CD14-positive monocyte (primary cell): ENCODE results near the gene SOS1. TPM values are rescaled to one million over a fixed set of nuclear protein-coding genes. Genes with fewer than 3 reads are reported as not detected.

ENCODE experiments used
- DNase-seq, 3 donors: peaks; one replicate each; pipeline ENCODE4 v3.0.0-alpha.2; 2011 to 2022
- H2AFZ ChIP-seq: 2 replicates; pipeline ENCODE4 v1.6.0; 2012; ENCODE audit warnings: mild to moderate bottlenecking, low read depth, low read length, inconsistent platforms; ENCODE audit not compliant: insufficient read depth, poor library complexity, severe bottlenecking
- H3K27ac ChIP-seq, 2 donors: 1 replicate in 1 of 2; 2 replicates in 1 of 2; pipeline ENCODE4 v1.5.1; 2012 to 2013; ENCODE audit warnings: low read length in 2 of 2, control low read depth in 1 of 2, inconsistent platforms in 1 of 2, low read depth in 1 of 2, mild to moderate bottlenecking in 1 of 2
- H3K27me3 ChIP-seq, 2 donors: one replicate each; pipeline versions ENCODE4 v1.6.0 to v1.6.1; 2011 to 2013; ENCODE audit warnings: low read length in 2 of 2; ENCODE audit not compliant: control insufficient read depth in 2 of 2, insufficient read depth in 2 of 2
- H3K36me3 ChIP-seq, 2 donors: replicated peaks in 1 of 2; 1 replicate in 1 of 2; 2 replicates in 1 of 2; pipeline versions ENCODE4 v1.5.1 to v1.6.1; 2012 to 2013; ENCODE audit warnings: low read length in 2 of 2, control low read depth in 1 of 2, inconsistent platforms in 1 of 2, mild to moderate bottlenecking in 1 of 2; ENCODE audit not compliant: insufficient read depth in 2 of 2, control insufficient read depth in 1 of 2
- H3K4me1 ChIP-seq, 2 donors: 1 replicate in 1 of 2; 2 replicates in 1 of 2; pipeline versions ENCODE4 v1.5.1 to v1.6.1; 2012 to 2013; ENCODE audit warnings: low read length in 2 of 2, control low read depth in 1 of 2, inconsistent platforms in 1 of 2, mild to moderate bottlenecking in 1 of 2, moderate library complexity in 1 of 2; ENCODE audit not compliant: insufficient read depth in 2 of 2, control insufficient read depth in 1 of 2
- H3K4me2 ChIP-seq: replicated peaks from 2 replicates; pipeline ENCODE3; 2012; ENCODE audit warnings: low read length, moderate library complexity, mild to moderate bottlenecking; ENCODE audit not compliant: poor library complexity, severe bottlenecking; ENCODE audit errors: extremely low read depth
- H3K4me3 ChIP-seq, 3 experiments: fragments of 200-600 bp in 1 of 3; sonication (generic) in 1 of 3; replicated peaks in 1 of 3; 1 replicate in 2 of 3; 2 replicates in 1 of 3; pipeline ENCODE4 v1.5.1; 2011 to 2013; ENCODE audit warnings: low read length in 3 of 3, mild to moderate bottlenecking in 3 of 3, control low read depth in 2 of 3, low read depth in 2 of 3, inconsistent platforms in 1 of 3, moderate library complexity in 1 of 3
- H3K79me2 ChIP-seq: 2 replicates; pipeline ENCODE4 v1.6.0; 2012; ENCODE audit warnings: mild to moderate bottlenecking, control low read depth, inconsistent platforms, low read length, moderate library complexity; ENCODE audit not compliant: insufficient read depth
- H3K9ac ChIP-seq: 2 replicates; pipeline ENCODE4 v1.6.0; 2017; ENCODE audit warnings: low read length, mild to moderate bottlenecking; ENCODE audit not compliant: insufficient read depth, poor library complexity, severe bottlenecking
- H3K9me3 ChIP-seq, 2 donors: replicated peaks in 1 of 2; 1 replicate in 1 of 2; 2 replicates in 1 of 2; pipeline versions ENCODE4 v1.5.1 to v1.6.1; 2012 to 2013; ENCODE audit warnings: low read length in 2 of 2, control low read depth in 1 of 2; ENCODE audit not compliant: control insufficient read depth in 1 of 2, insufficient read depth in 1 of 2
- H4K20me1 ChIP-seq: 2 replicates; pipeline ENCODE4 v1.6.0; 2012; ENCODE audit warnings: mild to moderate bottlenecking, low read length, control low read depth, moderate library complexity; ENCODE audit not compliant: insufficient read depth
- H3K27ac Mint-ChIP-seq, 7 donors: one replicate each; pipeline ENCODE4 v1.8.0; 2020; ENCODE audit warnings: mild to moderate bottlenecking in 7 of 7, mixed read lengths in 7 of 7, moderate library complexity in 6 of 7, inconsistent platforms in 2 of 7
- H3K27me3 Mint-ChIP-seq, 3 donors: one replicate each; pipeline ENCODE4 v1.8.0; 2021 to 2022; ENCODE audit warnings: low read depth in 3 of 3, mild to moderate bottlenecking in 3 of 3, mixed read lengths in 3 of 3, moderate library complexity in 3 of 3, inconsistent platforms in 1 of 3
- H3K36me3 Mint-ChIP-seq, 2 donors: one replicate each; pipeline ENCODE4 v1.8.0; 2020; ENCODE audit warnings: mixed read lengths in 2 of 2, inconsistent platforms in 1 of 2, mild to moderate bottlenecking in 1 of 2
- H3K4me1 Mint-ChIP-seq: one replicate; pipeline ENCODE4 v1.8.0; 2020; ENCODE audit warnings: mild to moderate bottlenecking, mixed read lengths
- H3K4me3 Mint-ChIP-seq, 2 donors: one replicate each; pipeline ENCODE4 v1.8.0; 2020; ENCODE audit warnings: mild to moderate bottlenecking in 2 of 2, mixed read lengths in 2 of 2, moderate library complexity in 1 of 2
- H3K9me3 Mint-ChIP-seq, 7 donors: one replicate each; pipeline ENCODE4 v1.8.0; 2020 to 2022; ENCODE audit warnings: mixed read lengths in 7 of 7, mild to moderate bottlenecking in 6 of 7, moderate library complexity in 6 of 7, inconsistent platforms in 2 of 7
- CTCF ChIP-seq: fragments of 200-600 bp; IDR thresholded peaks from one replicate; pipeline ENCODE4 v1.8.0; 2022; ENCODE audit warnings: antibody characterized with exemption, mild to moderate bottlenecking
- WGBS: methylation state at CpG from one replicate; pipeline ENCODE4 v1.1.5; 2013; ENCODE audit warnings: missing lambda C conversion rate; ENCODE audit not compliant: insufficient coverage; 5-methylcytosine and 5-hydroxymethylcytosine counted together
- intact Hi-C, 2 donors: fragments of 100-400 bp; cut with micrococcal nuclease; formaldehyde crosslinking; loops; one replicate each; pipeline versions ENCODE4 v1.15.0 to v1.15.1; 2023
- polyA plus RNA-seq, 3 donors: library from polyadenylated mRNA; depleted of rRNA in 1 of 3; unstranded in 2 of 3; stranded (reverse) in 1 of 3; fragments of 300-500 nt in 2 of 3; fragments of >200 nt in 1 of 3; fragmentation: Illumina TruSeq in 2 of 3; gene quantifications; 1 replicate in 2 of 3; 2 replicates in 1 of 3; pipeline ENCODE4 v1.2.3, GENCODE V29; 2012 to 2021

SOS1 gene
- polyA plus RNA-seq, 3 donors = 5.3 to 15.6 (median 7.7) TPM

- H3K9me3 ChIP-seq = no peaks in the 10 kb centered on the region
- Mint-ChIP-seq H3K36me3 (peaks cover 16 to 34% of the 10 kb centered on the region in 2 donors), H3K9me3 (no peaks in the 10 kb centered on the region), H3K4me3 (no peak overlapping the region), H3K27me3 (peaks cover 0 to 2% (median 0%) of the 10 kb centered on the region in 3 donors), H3K27ac (no peak overlapping the region), H3K4me1 (no peaks in the 10 kb centered on the region)
- H3K4me2 ChIP-seq = no peak overlapping the region
- WGBS = no CpG with 5 or more reads among the region's 3 CpGs
- H4K20me1 ChIP-seq = peaks cover 72% of the 10 kb centered on the region
- H3K4me1 ChIP-seq = no peaks in the 10 kb centered on the region
- no peak overlapping the region for H2AFZ ChIP-seq
- intact Hi-C loops = loop anchor here in 1 of 2 donors (10.0 kb wide), 1 partner anchor 46 kb away; no protein-coding TSS in a partner anchor
- no peak for DNase-seq
- no peak for TF ChIP-seq CTCF
- no peaks in the 10 kb centered on the region for H3K27me3 ChIP-seq
- H3K27ac ChIP-seq = no peak overlapping the region
- no peak overlapping the region for H3K4me3 ChIP-seq
- H3K36me3 ChIP-seq = peaks cover 19 to 27% of the 10 kb centered on the region in 2 donors
- no peak overlapping the region for H3K9ac ChIP-seq
- H3K79me2 ChIP-seq = peaks cover 25% of the 10 kb centered on the region
These were observed 51.7 kb downstream of the SOS1 start for GRCh38 chr2:39069136-39069515.

GRCh38 chr2:39068299-39069135 lies 52.3 kb downstream of the SOS1 start:
- no peak for TF ChIP-seq CTCF
- Mint-ChIP-seq H3K27me3 (peaks cover 0 to 2% (median 0%) of the 10 kb centered on the region in 3 donors), H3K36me3 (peaks cover 16 to 35% of the 10 kb centered on the region in 2 donors), H3K4me1 (no peaks in the 10 kb centered on the region), H3K4me3 (no peak overlapping the region), H3K9me3 (no peaks in the 10 kb centered on the region), H3K27ac (no peak overlapping the region)
- WGBS = no CpG with 5 or more reads among the region's 1 CpG
- Histone ChIP-seq H2AFZ (no peak overlapping the region), H3K4me3 (no peak overlapping the region), H3K9ac (no peak overlapping the region), H3K27ac (no peak overlapping the region), H3K27me3 (no peaks in the 10 kb centered on the region), H4K20me1 (peaks cover 71% of the 10 kb centered on the region), H3K79me2 (peaks cover 23% of the 10 kb centered on the region), H3K36me3 (peaks cover 19 to 33% of the 10 kb centered on the region in 2 donors), H3K4me1 (no peaks in the 10 kb centered on the region), H3K9me3 (no peaks in the 10 kb centered on the region), H3K4me2 (no peak overlapping the region)
- intact Hi-C loops = loop anchor here in 1 of 2 donors (10.0 kb wide), 1 partner anchor 46 kb away; no protein-coding TSS in a partner anchor
- DNase-seq = no peak
